Body of pancreas (tissue), 4 donors: ENCODE data around the gene COQ10A.

ENCODE experiments used
- POLR2A ChIP-seq, 3 donors: fragments of 450-650 bp; IDR thresholded peaks; one replicate each; pipeline ENCODE4 v1.6.1; 2016; ENCODE audit warnings: antibody characterized with exemption in 3 of 3, mild to moderate bottlenecking in 2 of 3
- TF ChIP-seq, protein P1 (sequence below), 7 experiments: fragments of 450-650 bp in 4 of 7; fragments of 200-600 bp in 3 of 7; sonication (generic) in 3 of 7; IDR thresholded peaks; one replicate each; pipeline ENCODE4 v1.5.1; 2016 to 2019; ENCODE audit warnings: antibody characterized with exemption in 7 of 7

DNA sequence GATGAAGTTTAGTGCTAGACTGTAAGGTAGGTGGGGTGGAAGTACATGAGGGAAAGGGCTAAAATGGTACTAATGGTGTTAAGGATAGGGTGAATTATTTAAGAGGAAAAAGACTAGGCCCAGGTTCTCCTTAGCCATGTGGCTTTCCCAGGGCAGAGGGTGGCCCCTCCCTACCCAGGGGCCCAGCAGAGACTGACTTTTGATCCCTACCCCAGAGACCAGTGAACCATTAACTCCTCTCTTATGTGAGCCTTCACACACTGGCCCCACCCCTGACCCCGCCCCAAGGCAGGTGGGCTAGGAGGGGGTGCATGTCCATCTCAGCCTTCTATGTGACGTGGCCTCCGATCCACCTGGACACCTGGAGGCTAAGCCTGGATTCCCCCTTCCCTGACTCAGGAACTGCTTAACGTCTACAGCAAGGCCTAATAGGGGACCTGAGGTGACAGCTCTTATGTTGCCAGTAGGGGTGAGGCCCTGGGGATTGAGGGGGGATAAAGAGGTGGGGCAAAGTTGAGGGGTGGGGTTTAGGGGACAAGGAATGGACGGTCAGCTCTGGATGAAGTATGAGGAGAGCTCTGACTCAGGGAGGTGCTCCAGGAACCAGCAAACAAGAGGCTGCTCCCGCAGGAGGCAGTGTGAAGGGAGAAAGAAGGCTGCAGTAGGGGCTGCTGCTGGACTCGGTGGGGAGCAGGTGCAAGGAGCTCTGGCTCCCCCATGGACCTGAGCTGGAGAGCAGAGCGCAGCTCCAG lies 36.1 kb upstream of the COQ10A start:
- peak; percentile 63 to 88 (median 84) for TF ChIP-seq POLR2A (IDR thresholded peaks at IDR 0.05)
- TF ChIP-seq, protein P1, sequence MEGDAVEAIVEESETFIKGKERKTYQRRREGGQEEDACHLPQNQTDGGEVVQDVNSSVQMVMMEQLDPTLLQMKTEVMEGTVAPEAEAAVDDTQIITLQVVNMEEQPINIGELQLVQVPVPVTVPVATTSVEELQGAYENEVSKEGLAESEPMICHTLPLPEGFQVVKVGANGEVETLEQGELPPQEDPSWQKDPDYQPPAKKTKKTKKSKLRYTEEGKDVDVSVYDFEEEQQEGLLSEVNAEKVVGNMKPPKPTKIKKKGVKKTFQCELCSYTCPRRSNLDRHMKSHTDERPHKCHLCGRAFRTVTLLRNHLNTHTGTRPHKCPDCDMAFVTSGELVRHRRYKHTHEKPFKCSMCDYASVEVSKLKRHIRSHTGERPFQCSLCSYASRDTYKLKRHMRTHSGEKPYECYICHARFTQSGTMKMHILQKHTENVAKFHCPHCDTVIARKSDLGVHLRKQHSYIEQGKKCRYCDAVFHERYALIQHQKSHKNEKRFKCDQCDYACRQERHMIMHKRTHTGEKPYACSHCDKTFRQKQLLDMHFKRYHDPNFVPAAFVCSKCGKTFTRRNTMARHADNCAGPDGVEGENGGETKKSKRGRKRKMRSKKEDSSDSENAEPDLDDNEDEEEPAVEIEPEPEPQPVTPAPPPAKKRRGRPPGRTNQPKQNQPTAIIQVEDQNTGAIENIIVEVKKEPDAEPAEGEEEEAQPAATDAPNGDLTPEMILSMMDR (IDR thresholded peaks at IDR 0.05), result peak in 2 of 7 experiments; percentile 1 to 8
